HG02588 (cell line): ENCODE data around the gene PHAX.
A peak's percentile ranks its signal among the peaks of the same experiment; 100 is the strongest.
"Not testable (repeated sequence)": the region's sequence is repeated elsewhere in the genome, so short reads cannot be mapped to it uniquely, and the experiment has no call there.

Experiments
- ATAC-seq: cut with Tn5 transposase; IDR thresholded peaks from one replicate; pipeline ENCODE4 v1.9.1; 2021; ENCODE audit warnings: mild to moderate bottlenecking, moderate library complexity; ENCODE audit not compliant: unreplicated experiment

Gene PHAX

DNA sequence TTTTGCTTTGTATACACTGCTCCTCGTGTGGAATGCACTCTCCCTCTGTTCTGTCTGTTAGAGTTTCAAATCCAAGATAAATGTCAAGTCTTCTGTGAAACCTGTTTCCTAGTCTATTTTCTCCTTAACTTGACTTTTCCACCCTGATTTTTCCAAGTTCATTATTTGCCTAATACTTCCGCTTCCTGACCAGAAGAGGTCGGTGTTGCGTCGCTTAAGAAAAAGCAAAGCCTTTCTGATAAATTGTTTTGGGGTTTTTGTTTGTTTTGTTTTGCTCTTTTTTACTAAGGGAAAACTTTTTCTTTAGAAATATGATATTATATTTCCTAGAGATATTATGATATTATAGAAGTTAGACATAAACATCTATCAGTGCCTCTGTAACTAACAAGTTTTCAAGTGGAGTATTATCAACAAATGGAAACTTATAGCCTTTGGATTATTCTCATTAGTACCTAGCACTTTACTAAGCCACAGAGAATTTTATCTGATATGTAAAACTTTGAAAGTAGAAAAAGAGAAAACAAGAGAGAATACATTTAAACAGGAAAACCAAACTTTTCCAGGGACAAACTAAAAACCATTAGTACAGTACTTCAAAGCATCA lies 55.8 kb downstream of the PHAX start:
- no peak for ATAC-seq

DNA sequence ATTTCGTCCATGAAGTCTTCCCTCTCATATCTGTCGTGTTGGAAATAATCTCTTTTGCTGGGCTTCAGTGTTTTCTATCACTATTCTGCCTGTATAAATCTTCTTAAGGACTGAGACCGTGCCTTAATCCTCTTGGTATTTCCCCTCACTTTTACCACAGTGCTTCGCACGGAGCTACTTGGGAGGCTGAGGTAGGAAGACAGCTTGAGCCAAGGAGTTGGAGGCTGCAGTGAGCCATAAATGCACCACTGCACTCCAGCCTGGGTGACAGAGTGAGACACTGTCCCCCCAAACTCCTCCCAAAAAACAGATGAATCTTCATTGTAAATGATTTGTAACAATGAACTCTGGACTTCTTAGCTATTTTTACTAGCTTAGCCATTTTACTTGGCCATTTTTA lies 57.8 kb downstream of the PHAX start:
- no peak for ATAC-seq

DNA sequence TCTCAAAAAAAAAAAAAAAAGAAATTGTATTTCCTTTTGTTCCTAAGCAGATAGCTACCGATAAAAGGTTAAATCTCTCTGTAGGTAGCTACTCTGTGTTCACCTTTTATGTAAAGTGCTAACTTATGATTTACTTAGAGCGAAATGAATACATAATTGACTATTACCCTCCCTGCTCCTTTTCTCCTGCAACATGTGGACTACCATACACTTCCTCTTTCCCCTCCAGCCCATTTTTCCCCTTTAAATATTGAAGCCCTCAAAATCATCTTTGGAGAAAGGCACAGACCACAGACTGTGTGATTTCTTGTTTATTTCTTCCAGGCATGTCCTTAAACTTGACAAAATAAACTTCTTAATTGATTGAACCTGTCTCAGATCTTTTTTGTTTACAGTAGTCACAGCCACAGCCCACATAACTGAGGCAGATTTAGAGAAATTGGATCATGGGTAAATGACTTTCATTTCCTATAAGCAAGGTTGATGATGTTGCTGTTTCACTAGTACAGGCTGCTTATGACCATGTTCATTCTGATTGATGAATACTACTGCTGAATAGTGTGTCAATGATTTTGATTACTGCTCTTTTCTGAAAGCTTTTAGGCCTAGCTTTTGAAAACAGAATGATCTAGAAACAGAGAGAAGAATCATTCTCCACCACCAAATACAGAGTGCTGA lies 59.2 kb downstream of the PHAX start:
- ATAC-seq, result no peak

DNA sequence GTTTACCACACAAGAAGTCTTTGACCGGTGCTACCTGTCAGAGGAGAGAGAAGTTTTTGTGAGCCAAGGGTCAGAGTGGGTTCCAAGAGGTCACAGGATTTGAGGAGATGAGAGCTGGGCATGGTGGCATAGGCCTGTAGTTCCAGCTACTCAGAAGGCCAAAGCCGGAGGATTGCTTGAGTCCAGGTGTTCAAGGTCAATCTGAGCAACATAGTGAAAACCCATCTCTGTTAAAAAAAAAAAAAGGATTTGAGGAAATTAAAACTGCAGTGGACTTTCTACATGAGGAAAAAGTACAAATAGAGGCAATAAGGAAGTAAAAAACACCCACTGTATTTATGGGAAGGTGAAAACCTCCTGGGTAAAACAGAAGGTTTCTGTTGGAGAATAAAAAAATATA lies 63.8 kb downstream of the PHAX start:
- no peak for ATAC-seq

DNA sequence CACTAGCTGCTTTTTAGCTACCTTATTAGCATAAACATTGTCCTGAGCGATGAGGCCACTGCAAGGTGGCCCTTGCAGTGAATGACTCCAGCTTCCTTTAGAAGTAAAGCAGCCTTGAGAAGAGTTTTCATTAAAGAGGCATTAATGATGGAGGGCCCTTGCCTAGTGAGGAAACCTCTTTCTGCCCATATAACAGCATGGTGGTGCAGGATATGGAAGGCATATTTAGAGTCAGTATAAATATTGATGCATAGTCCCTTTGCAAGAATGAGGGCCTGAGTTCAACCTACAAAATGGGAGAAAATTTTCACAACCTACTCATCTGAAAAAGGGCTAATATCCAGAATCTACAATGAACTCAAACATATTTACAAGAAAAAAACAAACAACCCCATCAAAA lies 69.4 kb downstream of the PHAX start:
- not testable (repeated sequence) for ATAC-seq

DNA sequence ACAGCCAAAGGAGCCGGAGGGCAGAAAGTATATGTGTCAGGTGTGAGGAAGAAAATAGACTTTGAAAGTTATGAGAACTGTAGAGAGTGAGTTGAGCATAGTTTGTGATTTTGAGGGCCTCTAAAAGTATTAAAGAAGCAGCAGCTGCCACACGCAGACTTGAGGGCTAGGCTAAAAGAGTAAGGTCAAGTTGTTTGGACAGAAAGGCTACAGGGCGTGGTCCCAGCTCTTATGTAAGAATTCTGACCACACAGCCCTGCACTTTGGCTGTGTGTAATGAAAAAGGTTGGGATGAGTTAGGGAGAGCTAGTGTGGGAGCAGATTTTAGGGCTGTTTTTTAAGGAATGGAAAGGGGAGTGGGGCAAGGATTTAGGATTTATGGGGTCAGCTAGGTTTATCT lies 70.9 kb downstream of the PHAX start:
- not testable (repeated sequence) for ATAC-seq

DNA sequence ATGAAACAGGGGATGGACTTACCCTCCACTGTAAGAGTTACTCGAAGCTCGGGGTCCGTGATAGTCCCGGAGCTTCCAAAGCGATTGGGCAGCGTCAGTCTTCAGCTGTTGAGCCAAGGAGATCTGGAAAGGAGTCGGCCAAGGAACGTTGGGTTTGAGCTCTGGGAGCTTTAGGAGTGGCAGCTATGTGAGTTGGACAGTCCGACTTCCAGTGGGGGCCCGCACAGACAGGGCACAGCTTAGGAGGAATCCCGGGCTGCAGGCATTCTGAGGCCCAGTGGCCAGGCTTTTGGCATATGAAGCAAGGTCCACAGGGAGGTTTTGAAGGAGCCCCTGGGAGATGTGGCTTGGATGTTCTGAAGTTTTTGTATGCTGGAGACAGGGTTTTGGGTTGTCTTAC lies 72.7 kb downstream of the PHAX start:
- ATAC-seq, result no peak

DNA sequence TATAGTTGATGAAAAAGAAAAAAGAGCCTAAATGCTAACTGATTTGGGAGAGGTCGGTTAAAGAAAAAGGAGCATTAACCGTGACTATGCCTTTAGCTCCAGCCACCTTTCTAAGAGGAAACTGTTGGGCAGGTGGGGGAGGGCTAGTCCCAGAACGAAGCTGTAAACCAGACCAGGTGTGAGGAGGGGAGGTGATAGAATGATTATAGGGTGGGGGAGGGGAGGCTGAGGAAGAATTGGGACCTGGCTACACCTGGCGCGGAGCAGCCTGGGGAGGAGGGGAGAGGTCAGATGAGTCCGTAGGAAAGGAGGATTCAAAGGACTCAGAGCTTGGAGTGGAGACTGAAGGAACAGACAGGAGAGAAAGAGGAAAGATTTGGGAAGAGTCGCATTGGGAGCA lies 73.4 kb downstream of the PHAX start:
- ATAC-seq, result no peak

DNA sequence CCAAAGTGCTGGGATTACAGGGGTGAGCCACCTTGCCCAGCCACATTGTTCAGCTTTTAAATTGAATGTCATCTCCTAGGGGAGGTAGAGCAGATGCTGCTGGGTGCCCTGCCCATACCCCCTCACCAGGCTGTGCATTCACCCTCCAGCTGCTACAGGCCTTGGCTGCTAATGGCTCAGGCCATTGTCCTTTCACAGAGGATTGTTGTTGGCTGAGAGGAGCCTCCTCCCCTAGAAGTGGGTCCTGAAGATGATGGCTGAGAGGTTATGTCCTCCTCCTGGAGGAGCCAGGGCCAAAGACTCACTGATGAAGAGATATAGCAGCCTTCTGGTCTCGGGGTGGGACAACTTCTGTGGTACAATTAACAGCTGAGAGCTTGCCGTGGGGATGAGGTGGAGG lies 74.6 kb downstream of the PHAX start:
- ATAC-seq, result no peak

DNA sequence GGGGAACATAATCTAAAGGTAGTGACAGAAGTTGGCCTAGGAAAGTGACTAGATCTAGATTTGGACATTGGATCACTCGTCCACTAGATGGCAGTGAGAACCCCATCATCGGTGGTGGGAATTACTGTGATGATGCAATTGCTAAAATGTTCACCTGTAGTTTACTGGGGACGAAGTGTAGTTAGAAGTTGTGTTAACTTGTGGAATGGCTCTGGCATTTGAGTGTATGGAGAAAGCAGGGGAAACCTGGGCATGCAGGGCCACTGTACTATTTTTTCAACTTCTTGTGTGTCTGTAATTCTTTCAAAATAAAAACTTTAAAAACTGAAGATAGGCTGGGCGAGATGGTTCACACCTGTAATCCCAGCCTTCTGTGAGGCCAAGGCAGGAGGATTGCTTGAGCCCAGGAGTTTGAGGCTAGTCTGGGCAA lies 75.5 kb downstream of the PHAX start:
- peak; percentile 64 for ATAC-seq
